Measurements from ENCODE around the gene PROK2. TPM values are rescaled to one million over a fixed set of nuclear protein-coding genes. Genes with fewer than 3 reads are reported as not detected.

PROK2 gene
- total and polyA plus RNA-seq, 8 donors = 0.11 to 18.1 (median 0.26) TPM; not detected in 4

GRCh38 chr3:71759401-71759800 lies 25.5 kb downstream of the PROK2 start:
- Histone ChIP-seq H3K4me3 (no peak overlapping the region), H3K4me1 (peaks cover 0 to 8% of the 10 kb centered on the region in 2 donors), H3K9me3 (no peaks in the 10 kb centered on the region), H3K27ac (no peak overlapping the region), H3K36me3 (no peaks in the 10 kb centered on the region), H3K27me3 (peaks cover 4 to 33% of the 10 kb centered on the region in 2 donors)
- peak; percentile 36 for ATAC-seq
- DNase-seq = peak in 1 of 4 donors; percentile 66
- no peak for TF ChIP-seq CTCF (IDR thresholded peaks at IDR 0.05)
- intact Hi-C loops (cut with DNase I) = no loop called here

- no peaks in the 10 kb centered on the region for H3K36me3 ChIP-seq
- no peak for TF ChIP-seq CTCF (IDR thresholded peaks at IDR 0.05)
- peaks cover 0 to 14% of the 10 kb centered on the region in 2 donors for H3K4me1 ChIP-seq
- H3K27ac ChIP-seq = no peak overlapping the region
- ATAC-seq (no peak), DNase-seq (no peak)
- intact Hi-C loops (cut with DNase I) = no loop called here
- peaks cover under 1 to 45% of the 10 kb centered on the region in 2 donors for H3K27me3 ChIP-seq
- H3K4me3 ChIP-seq = no peak overlapping the region
- H3K9me3 ChIP-seq = no peaks in the 10 kb centered on the region
Observed at GRCh38 chr3:71758091-71758490, 26.9 kb downstream of the PROK2 start.

GRCh38 chr3:71754610-71755253 lies 30.2 kb downstream of the PROK2 start:
- peaks cover 3 to 50% of the 10 kb centered on the region in 2 donors for H3K27me3 ChIP-seq
- intact Hi-C loops (cut with DNase I) = no loop called here
- ATAC-seq = no peak
- H3K4me1 ChIP-seq = peaks cover 0 to 19% of the 10 kb centered on the region in 2 donors
- TF ChIP-seq CTCF (IDR thresholded peaks at IDR 0.05) = no peak
- peak overlapping the region in 1 of 2 donors; percentile 47 for H3K4me3 ChIP-seq
- H3K27ac ChIP-seq = peak overlapping the region in 1 of 2 donors; percentile 48
- H3K36me3 ChIP-seq = no peaks in the 10 kb centered on the region
- H3K9me3 ChIP-seq = no peaks in the 10 kb centered on the region
- DNase-seq = peak in 1 of 4 donors; percentile 83

- peaks cover 3 to 50% of the 10 kb centered on the region in 2 donors for H3K27me3 ChIP-seq
- H3K9me3 ChIP-seq = no peaks in the 10 kb centered on the region
- H3K36me3 ChIP-seq = no peaks in the 10 kb centered on the region
- H3K4me1 ChIP-seq = peaks cover 0 to 19% of the 10 kb centered on the region in 2 donors
- peak within 1 kb of the TSS in 1 of 2 donors; percentile 48 for H3K27ac ChIP-seq
- H3K4me3 ChIP-seq = peak within 1 kb of the TSS; percentile 24 to 47
- no peak for TF ChIP-seq CTCF (IDR thresholded peaks at IDR 0.05)
- intact Hi-C loops (cut with DNase I) = no loop called here
- DNase-seq = peak in 3 of 4 donors; percentile 49 to 86 (median 52)
- ATAC-seq = peak; percentile 82
Observed at GRCh38 chr3:71753701-71754609, 31.0 kb downstream of the PROK2 start, which contains the start of gene GPR27. Gene GPR27 (plus strand): TSS chr3:71753855. CDS start chr3:71754050, 195 bp downstream.

Measured in left lung (tissue), 10 donors.